Stimulated activated naive CD8-positive, alpha-beta T cell treated with anti-CD3 and anti-CD28 coated beads, Interleukin-15, Interleukin-2, amounts not matched to agents 100 ng/mL and 50 ng/mL, for 24 hours (primary cell): ENCODE data around the gene UAP1L1.

Experiments
- H3K27ac Mint-ChIP-seq: one replicate; pipeline ENCODE4 v1.8.0; 2021; ENCODE audit warnings: mild to moderate bottlenecking, mixed read lengths
- H3K27me3 Mint-ChIP-seq: one replicate; pipeline ENCODE4 v1.8.0; 2021; ENCODE audit warnings: mixed read lengths
- H3K36me3 Mint-ChIP-seq: one replicate; pipeline ENCODE4 v1.8.0; 2021; ENCODE audit warnings: low read depth, mixed read lengths
- H3K4me1 Mint-ChIP-seq: one replicate; pipeline ENCODE4 v1.8.0; 2021; ENCODE audit warnings: low read depth, mixed read lengths
- H3K4me3 Mint-ChIP-seq: one replicate; pipeline ENCODE4 v1.8.0; 2021; ENCODE audit warnings: mild to moderate bottlenecking, mixed read lengths
- H3K9me3 Mint-ChIP-seq: one replicate; pipeline ENCODE4 v1.8.0; 2021; ENCODE audit warnings: mixed read lengths

UAP1L1 gene

GRCh38 chr9:137129456-137130175, 52.3 kb downstream of the UAP1L1 start:
- Mint-ChIP-seq H3K4me3 (peak overlapping the region; percentile 90), H3K36me3 (peaks cover 8% of the 10 kb centered on the region), H3K9me3 (no peaks in the 10 kb centered on the region), H3K27ac (peak overlapping the region; percentile 72), H3K27me3 (peaks cover 8% of the 10 kb centered on the region), H3K4me1 (peaks cover 31% of the 10 kb centered on the region)

GRCh38 chr9:137130176-137130755, 52.9 kb downstream of the UAP1L1 start:
- H3K36me3 Mint-ChIP-seq = peaks cover 8% of the 10 kb centered on the region
- peak overlapping the region; percentile 83 for H3K4me3 Mint-ChIP-seq
- H3K4me1 Mint-ChIP-seq = peaks cover 31% of the 10 kb centered on the region
- H3K27me3 Mint-ChIP-seq = peaks cover 13% of the 10 kb centered on the region
- no peaks in the 10 kb centered on the region for H3K9me3 Mint-ChIP-seq
- H3K27ac Mint-ChIP-seq = peak overlapping the region; percentile 76
